Nucleus accumbens (tissue), 56 donors: ENCODE measurements around the gene IQSEC2.

ENCODE experiments used
- DNase-seq, 56 donors: peaks; one replicate each; lab custom pipeline; 2025; lab: John Stamatoyannopoulos, UW

Gene IQSEC2

DNA sequence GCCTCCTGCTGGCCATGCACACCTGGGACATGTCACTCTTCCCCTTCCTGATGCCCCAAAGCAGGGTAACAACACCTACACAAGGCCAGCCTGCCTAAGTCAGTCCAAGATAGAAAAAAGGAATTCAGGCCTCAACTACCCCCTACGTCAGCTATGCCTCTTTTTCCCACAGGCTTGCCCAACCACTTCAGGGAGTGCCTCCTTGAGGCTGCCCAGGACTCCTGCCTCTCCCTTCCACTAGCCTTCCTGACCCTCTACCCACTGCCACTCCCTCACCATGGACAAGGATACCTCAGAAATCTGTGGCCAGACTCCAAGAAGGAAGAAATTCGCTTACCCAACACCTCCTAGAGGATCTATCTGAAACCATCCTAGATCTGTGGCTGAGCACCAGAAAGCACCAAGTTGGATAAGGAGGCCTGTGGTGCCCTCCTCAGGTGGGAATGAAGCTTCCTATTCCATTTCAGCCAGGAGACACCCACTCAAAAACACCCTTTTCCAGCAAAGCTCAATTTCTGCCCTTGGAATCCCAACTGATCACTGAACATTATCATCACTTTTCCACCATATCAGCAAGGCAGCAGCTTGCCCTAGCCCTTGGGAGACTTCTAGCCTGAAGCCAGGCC lies 58.2 kb downstream of the IQSEC2 start:
- no peak for DNase-seq
